Hematopoietic multipotent progenitor cell treated with erythropoietin and hydrocortisone succinate and interleukin-3 and kit ligand, for 6 days (in vitro differentiated cells): ENCODE data around the gene LLGL2.

ENCODE experiments used
- DNase-seq: peaks from one replicate; pipeline ENCODE4 v3.0.0-alpha.2; 2015

Gene LLGL2

DNA sequence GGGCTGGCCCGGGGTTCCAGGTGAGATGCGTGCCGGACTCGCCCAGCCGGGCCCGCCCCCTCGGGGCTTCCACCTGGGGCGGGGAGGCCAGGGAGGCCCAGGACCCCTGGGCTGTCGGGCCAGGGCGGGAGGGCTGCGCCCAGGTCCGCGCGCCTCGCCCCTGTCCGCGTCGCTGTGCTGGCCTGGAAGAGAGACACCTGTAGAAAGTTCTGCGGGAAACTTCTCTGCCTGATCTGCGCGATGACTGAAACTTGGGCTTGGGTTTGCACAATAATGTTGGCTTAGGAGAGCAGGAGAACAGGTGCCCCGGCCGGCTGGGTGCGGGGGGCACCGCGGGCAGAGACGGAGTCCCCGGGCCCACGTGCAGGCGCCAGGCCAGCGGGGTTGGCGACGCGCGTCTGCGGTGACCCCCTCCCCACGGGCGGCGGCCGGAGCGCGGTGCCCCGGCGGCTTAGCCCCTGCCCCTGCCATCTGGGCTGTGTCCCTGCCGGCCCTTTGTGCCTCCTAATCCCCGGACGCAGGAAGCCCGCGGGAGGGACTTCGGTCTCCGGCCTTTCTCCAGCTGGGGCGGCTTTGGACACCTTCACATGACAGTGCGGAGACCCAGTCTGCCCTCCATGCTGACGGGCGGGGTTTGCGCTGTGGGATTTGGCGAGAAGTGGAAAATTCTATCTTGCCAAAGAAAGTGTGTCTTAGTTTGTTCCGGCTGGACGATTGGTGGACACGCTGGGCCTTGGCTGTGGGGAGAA is 483 bp downstream of the LLGL2 start:
- no peak for DNase-seq

DNA sequence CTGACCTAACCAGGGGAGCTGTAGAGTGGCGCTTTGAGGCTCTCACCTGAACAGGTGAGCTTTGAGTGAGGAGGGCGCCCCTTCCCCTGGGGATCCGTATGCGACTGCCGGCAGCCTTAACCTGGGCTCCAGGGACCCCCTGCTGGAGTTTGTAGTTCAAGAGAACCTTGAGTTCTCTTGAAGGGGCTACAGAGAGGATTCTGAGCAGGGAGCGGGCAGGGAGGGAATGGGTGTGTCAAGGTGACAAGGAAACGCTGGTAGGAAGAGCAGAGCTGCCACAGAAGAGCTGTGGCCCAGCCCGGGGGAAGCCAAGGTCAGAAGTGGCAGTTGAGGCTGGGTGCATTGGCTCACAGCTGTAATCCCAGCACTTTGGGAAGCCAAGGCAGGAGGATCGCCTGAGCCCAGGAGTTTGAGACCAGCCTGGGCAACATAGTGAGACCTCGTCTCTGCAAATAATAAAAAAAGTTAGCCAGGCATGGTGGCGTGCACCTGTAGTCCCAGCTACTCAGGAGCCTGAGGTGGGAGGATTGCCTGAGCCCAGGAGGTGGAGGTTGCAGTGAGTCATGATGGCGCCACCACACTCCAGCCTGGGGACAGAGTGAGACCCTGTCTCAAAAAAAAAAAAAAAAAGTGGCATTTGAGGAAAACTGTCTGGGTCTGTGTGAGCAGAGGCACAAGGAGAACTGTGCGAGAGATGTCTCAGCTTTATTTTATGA is 1.2 kb downstream of the LLGL2 start:
- DNase-seq, result no peak

DNA sequence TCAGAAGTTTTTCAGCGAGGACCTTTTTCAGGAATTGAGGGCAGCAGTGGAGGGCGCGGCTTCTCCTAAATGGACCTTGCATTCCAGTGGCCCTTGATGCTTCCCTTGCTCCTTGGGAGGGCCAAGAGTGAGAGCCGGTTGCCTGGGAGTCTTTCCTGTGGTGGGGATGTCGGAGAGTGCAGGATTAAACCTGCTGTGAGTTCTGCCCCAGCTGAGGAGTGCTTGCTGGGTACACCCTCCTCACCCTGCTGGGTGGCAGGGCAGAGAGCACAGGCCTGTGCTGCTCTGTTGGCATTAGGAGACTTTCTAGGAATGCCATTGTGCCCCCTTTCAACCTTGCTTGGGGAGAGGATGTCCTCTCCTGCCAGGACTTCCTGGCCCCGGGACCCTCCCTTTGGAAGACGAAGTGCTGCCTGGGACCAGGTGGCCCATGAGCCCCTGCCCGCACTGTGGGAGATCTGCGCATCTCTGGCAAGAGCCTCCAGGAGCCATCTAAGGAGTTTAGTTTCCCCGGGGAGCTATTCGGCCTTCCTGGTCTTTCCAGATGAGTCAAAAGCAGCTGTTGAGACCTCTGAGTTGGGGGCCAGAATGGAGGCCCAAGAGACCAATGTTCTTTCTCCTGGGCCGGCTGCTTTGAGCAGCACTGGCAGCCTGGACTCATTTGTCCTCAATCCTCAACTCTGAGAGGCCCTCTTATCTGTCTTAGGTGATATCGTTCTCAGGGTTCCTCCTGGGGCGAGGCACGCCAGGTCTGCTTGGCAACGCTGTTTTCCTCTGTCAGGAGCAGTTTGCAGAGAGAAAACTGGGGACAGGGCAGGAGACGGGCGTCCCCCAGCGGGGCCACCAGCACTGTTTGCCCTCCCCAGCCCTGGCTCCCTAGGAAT is 5.6 kb downstream of the LLGL2 start:
- DNase-seq, result no peak

DNA sequence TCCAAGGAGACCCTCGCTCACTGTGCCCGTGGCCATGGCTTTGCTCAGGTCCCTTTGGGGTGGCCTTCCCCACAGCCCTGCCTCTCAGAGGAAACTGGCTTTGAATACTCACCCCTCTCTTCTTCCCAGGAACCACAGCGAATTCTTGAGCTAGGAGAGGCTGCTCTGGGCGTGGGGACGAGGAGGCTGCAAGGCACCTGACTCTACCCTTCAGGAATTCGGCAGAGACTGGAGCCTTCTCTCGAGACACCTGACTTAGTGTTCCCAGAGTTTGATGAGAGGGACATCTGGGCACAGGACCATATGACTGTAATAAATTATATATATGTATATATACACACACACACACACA is 6.2 kb downstream of the LLGL2 start:
- DNase-seq, result no peak

DNA sequence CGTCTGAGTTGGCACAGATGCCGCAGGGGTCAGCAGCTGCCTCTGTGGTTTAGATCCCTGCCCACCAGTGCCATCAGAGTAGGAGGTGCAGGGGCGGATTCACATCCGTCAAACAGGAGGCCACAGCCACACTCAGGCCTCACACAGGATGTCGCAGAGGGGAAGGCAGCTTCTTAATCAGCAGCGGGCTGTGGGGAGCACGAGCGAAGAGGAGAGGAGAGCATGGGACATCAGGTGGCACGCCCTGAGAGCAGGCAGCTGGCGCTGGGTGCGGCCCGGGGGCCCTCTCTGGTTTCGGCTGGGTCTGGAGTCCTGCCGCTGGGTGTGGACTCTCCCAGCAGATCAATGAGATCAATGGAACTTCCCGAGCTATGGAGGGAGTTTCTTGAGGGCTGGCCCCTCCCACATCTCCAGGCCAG is 9.6 kb downstream of the LLGL2 start:
- peak; percentile 89 for DNase-seq

DNA sequence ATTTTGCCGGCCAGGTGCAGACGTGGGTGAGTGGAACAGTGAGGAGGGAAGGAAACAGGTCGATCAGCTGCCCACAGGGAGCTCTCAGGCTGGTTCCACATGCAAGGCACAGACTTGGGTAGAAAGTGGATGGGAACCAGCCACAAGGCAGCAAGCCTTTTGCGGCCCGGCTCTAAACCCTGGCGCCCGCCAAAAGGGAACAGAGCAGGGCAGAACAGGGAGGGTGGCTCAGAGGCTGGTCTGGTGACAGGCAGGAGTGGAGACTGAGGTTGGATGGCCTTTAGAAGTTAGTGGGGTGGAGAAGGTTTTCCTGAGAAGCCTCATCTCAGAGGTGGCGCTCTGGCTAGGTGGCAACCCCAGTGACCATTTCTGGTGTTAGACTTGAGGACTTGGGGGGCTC is 10.4 kb downstream of the LLGL2 start:
- DNase-seq, result no peak

DNA sequence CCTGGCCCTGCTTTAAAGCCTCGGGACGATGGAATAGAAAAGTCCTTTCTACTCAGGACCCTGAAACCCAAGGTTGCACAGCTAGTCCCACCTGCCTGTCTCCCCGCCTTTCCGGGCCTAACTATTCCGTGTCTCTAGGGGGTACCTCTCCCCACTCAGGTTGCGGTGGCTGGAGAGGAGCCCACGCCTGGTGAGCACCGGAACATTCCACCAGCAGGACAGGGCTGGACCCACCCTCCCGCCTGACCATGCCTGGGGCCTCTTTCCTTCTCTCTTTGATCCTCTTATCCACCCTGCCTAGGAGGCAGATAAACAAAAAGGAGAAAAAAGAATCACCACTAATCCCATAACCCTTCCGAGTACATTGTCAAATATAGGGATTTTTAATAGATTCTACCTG is 10.9 kb downstream of the LLGL2 start:
- DNase-seq, result no peak

DNA sequence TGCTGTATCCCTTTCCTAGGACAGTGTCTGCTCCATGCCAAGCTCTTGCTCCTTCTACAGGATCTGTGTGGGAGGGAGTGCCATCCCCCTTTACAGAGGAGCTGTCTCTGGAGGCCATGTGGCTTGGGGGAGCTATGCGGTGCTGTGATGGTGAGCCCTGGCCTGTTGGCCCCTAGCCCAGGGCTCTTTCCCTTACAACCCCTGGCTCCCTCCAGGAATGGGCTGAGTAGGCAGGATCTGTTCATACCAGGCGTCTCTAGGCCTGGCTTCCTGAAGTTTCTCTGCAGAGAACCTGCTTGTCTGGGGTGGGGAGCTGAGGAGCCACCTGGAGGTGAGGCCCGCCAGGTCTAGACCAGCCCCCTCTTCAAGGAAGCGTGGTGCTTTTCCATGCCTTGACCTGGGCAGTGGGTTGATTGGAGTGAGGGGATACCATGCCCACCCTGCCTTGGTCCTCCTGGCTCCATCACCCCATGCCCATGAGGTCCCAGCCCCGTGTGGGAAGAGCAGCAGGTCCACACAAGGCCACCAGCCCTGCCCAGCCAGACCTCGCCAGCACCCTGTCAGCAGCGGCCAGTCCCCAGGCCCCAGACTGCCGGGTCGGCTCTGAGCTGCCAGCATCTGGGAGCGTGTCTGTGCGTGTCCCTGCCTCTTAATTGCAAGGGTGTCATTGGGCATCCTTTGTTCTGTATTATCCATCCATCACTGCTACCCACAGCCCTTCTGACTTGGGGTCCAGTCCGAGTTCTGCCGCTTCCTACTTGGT is 14.7 kb downstream of the LLGL2 start:
- no peak for DNase-seq

DNA sequence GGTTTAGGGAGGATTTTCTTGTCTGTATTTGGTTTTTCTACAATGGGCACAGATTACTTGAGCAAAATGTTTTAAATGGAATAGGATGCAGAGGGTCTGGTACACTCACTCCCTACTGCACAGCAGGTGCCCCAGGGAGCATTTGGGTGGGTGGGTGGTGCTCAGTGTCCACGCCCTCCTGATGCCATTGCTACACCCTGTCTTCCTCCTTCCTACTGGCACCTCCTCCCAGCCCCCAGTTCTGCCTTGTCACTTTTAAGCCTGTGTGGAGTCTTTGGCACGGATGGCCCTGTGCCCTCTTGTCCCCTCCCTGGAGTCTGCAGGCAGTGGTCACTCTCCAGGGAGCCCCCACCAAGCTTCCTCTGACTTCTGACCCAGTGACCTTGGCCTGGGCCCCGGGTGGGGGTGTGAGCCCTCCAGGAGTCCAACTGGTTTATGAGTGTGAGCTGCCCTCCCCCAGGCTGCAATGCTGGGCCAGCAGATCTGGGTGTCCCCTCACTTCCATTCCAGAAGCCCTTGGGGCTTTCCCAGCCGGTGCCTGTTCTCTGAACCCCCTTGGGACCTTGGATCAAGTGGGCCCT is 15.5 kb downstream of the LLGL2 start:
- DNase-seq, result no peak

DNA sequence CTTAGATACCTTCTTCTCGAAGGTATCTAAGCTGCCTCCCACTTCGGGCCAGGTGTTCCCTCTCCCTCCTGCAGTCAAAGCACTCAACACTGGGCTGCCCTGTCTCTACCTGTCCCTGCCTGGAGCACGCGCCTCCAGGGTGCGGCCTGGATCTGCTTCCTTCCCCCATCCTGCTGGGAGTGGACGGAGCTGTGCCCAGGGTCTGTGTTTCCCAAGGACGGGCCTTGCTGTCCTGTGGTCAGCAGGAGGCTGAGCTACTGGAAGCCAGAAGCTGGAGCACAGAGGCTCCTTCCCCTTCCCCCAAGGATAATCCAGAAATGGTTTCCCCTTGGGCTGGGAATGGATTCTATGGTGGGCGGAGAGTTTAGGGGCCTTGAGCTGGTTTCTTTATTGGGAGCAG is 16.7 kb downstream of the LLGL2 start:
- DNase-seq, result no peak

DNA sequence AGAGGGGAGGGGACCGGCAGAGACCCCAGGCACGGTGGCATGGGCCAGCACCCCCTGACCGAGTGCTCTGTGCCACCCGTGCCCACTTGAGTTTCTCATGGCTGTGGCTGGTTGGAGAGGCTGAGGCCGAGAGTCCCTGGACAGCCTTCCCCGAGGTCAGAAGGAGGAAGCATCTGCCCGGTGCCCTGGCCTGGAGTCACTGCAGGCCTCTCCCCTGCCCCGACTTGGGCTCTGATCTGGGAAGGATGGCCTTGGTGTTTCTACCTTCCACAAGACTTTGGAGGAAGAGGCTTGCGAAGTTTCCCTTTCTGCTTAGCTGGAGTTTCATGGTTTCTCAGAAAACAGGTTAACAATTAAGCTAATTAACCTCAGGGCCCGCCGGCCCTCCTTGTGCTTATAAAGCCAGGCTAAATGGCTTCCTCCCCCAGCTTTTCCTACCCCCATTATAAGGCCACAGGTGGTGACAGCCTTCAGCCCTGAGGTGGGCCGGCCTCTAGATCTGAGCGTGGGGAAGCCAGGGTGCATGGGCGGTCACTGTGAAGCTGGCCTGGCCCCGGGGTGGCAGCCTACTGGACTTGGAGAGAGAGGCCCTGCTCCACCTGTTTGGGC is 17.3 kb downstream of the LLGL2 start:
- no peak for DNase-seq

DNA sequence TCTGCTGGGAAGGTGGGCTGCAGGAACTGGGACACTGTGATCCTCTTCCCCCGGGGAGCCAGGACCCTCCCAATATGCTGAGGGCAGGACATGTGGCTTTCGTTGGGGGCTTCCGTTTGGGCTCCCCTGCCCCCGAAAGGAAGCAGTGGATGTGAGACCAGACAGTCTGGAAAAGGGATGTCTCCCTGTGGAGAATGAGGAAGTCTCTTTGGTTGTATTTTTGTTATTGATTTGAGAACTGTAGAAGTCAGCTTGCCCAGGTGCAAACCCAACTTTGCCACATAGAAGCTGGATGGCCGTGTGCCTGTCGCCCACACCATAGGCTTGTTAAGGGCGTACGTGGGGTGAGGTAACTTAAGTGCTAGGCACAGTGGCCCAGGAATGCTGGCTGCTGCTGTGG is 18.8 kb downstream of the LLGL2 start:
- no peak for DNase-seq

DNA sequence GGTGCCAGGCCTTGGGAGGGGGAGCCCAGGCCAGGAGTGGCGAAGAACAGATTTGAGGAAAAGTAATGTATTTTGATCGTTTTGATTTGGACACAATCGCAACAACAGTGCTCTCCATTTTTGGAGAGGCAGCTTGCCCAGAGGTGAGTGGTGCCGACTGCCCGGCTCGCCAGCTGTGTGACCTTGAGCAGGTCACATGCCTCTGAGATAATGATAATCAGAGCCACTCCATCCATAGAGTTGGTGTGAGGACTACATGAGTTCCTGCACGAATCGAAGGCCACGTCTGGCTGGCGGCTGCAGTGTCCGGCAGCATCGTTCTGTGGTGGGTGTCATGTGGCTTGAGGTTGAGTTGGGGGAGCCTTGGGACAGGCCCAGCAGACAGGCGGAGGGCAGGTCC is 20.7 kb downstream of the LLGL2 start:
- no peak for DNase-seq

DNA sequence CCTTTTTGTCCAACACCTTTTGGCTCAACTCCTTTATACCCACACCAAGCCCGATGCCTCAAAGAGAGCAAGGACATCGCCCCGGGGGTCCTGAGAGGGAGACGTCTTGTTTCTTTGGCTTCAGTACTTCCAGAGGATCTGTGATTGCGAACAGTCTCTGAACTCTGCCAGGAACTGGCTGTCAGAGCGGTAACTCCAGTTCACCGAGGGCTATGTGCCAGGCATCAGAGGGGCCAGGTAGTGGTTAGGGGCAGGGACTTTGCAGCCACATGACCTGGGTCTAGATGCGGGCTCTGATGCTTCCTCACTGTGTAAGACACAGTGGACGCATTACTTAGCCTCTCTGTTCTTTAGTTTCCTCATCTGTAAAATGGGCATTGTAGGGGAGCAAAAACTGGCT is 21.6 kb downstream of the LLGL2 start:
- DNase-seq, result no peak

DNA sequence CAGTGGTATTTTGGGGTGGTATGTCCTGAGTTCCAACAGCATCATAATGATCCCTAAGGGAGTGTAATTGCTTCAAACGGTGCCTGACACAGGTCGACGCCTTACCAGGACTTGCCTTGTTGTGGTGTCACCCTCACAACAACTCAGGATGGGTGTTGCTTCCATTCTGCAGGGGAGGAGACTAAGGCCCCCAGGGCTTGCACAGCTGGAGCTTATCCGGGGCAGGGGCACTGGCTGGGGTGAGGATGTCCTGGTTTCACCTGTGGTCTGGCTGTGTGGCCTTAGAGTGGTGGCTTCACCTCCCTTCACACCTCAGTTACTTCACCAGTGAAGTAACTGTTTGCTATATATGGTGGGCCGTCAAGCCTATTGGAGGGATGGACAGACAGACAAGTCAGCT is 23.3 kb downstream of the LLGL2 start:
- no peak for DNase-seq

DNA sequence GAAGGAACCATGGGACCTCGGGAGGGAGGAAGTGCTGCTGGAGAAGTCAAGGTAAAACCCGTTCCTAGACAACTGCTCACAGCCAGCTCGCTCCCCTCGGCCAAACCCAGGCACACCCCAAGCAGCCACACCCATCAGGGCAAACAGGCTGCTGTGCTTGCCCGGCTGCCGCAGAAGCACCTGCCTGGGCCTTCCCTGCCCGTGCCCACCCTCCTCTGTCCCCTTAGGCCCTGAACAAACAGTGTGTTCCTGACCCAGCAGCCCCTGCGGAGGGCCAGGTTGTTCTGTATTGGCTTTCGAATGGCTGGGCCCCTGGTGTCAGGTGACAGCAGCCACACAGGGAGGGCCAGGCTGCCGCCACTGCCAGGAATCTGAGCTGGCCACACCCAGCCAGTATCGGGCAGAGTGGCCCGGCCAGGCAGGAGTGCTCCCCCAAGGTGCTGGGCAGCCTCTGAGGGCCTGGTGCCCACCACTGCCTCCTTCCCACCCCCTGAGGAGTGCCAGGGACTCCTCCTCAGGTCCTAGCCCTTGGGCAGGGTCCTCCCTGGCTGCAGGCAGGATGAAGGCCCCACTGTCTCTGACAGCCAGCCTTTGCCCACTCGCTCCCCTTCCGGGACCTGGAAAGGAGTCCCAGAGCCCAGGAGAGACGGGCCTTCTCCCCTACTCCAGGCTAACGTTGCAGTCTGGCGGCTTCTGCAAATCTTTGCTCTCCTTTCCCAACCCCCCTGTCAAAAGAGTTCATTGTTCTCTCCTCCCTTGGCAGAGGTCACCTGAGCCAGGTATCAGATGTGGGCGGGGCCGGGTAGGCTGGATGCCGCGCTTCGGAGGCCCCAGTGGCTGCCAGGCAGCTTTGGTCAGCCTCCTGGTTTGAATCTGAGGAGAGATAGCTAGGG is 24.0 kb downstream of the LLGL2 start:
- peak; percentile 38 for DNase-seq

DNA sequence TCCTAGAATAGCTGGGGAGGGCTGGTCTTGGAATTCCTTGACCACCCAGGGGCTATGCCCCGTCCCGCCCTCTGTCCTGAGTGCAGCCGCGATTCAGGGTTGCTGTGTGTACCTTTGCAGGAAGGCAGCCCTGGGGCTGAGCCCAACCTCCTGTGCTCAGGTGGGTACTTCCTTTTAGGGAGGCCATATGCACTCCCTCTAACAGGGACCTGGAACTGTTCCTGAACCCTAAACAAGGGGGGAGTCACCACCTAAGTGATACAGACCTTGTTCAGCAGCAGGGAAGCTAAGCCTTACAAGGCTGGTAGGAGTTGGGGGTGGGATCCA is 24.6 kb downstream of the LLGL2 start:
- DNase-seq, result no peak

DNA sequence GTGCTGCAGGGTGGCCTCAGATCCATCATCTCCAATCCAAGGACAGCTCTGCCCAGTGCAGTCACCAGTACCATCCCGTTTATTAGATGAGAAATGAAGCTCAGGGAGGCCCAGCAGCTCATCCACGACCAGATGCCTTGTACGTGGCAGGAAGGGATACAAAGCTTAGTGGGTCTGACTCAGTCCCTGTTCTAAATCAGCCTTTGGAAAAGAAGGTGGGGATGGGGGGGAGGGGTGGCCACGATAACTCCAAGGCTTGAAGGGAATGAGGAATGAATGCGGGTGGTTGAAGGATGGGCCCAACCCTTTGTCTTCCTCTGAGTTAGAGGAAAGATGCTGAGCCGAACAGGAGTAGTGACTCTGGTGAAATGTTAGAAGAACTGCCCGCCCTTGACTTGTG is 25.8 kb downstream of the LLGL2 start:
- DNase-seq, result no peak

DNA sequence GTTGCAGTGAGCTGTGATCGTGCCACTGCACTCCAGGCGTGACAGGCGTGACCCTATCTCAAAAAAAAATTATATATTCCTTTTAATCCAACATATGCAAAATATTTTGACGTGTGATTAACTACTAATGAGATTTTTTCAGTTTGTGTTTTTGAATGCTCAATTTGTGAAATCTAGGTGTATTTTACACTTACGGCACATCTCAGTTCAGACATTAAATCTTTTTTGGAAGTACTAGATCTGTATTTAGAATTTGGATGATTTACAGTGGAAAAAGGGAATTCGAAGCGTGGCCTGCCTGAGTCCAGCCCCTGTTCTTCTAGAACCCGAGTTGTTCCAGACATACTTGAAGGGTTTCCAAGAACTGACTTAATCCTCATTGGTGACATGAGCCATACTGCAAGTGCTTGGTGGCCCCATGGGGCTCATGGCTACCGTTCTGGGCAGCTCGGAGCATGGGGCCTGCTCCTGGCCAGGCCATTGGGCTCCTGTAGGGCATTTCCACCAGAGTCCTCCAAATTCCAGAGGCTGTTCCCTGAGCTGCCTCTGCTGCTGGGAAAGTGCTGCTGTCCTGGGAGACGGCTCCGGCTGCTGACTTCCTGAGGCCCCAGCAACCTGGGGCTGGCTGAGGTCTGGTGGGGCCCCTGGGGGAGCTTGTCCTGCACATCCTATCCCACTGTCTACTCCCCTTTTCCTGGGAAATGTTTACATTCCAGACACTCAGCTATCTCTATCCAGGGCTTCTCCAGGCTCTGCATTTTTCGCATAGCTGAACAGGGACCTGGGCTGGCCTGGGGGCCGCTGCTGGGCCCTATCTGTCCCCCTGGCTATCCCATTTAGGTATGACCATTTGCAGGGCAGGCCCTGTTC is 27.2 kb downstream of the LLGL2 start:
- DNase-seq, result no peak
